Parathyroid adenoma (tissue), 2 donors: Measurements from ENCODE around the gene TMEM145.

Experiments
- H2AFZ ChIP-seq: fragments of 300-600 bp; sonication (generic); one replicate; pipeline ENCODE4 v1.7.0; 2017; ENCODE audit warnings: antibody characterized with exemption, mild to moderate bottlenecking
- H3K27ac ChIP-seq: fragments of 300-600 bp; sonication (generic); one replicate; pipeline ENCODE4 v1.7.0; 2017
- H3K27me3 ChIP-seq: fragments of 300-600 bp; sonication (generic); one replicate; pipeline ENCODE4 v1.7.0; 2017; ENCODE audit warnings: low read length; ENCODE audit not compliant: control insufficient read depth, insufficient read depth
- H3K36me3 ChIP-seq: fragments of 300-600 bp; sonication (generic); one replicate; pipeline ENCODE4 v1.7.0; 2017; ENCODE audit warnings: low read length; ENCODE audit not compliant: control insufficient read depth, insufficient read depth
- H3K4me1 ChIP-seq: fragments of 300-600 bp; sonication (generic); one replicate; pipeline ENCODE4 v1.7.0; 2017; ENCODE audit warnings: control low read depth
- H3K4me2 ChIP-seq: fragments of 300-600 bp; sonication (generic); one replicate; pipeline ENCODE4 v1.7.0; 2017; ENCODE audit warnings: low read length
- H3K4me3 ChIP-seq: fragments of 300-600 bp; sonication (generic); one replicate; pipeline ENCODE4 v1.7.0; 2017; ENCODE audit warnings: low read depth, low read length
- H3K79me2 ChIP-seq: fragments of 300-600 bp; sonication (generic); one replicate; pipeline ENCODE4 v1.7.0; 2017; ENCODE audit warnings: control low read depth
- H3K9ac ChIP-seq: fragments of 300-600 bp; sonication (generic); one replicate; pipeline ENCODE4 v1.7.0; 2017; ENCODE audit warnings: mild to moderate bottlenecking
- H3K9me3 ChIP-seq: fragments of 300-600 bp; sonication (generic); one replicate; pipeline ENCODE4 v1.7.0; 2017; ENCODE audit warnings: low read length; ENCODE audit not compliant: control insufficient read depth
- CTCF ChIP-seq: fragments of 300-600 bp; sonication (generic); IDR thresholded peaks from one replicate; pipeline ENCODE4 v1.7.0; 2017; ENCODE audit warnings: antibody characterized with exemption, mild to moderate bottlenecking
- donor health status: primary hyperparathyroidism.

Gene TMEM145

GRCh38 chr19:42316223-42317211 lies 3.4 kb downstream of the TMEM145 start:
- H3K27me3 ChIP-seq: no peaks in the 10 kb centered on the region
- no peaks in the 10 kb centered on the region for H3K79me2 ChIP-seq
- no peak overlapping the region for H3K4me2 ChIP-seq
- no peak overlapping the region for H3K9ac ChIP-seq
- no peak for TF ChIP-seq CTCF
- H2AFZ ChIP-seq: peak overlapping the region; percentile 96
- H3K4me3 ChIP-seq: no peak overlapping the region
- no peaks in the 10 kb centered on the region for H3K9me3 ChIP-seq
- peak overlapping the region; percentile 90 for H3K27ac ChIP-seq
- H3K4me1 ChIP-seq: peaks cover 21% of the 10 kb centered on the region
- no peaks in the 10 kb centered on the region for H3K36me3 ChIP-seq

GRCh38 chr19:42317535-42317934 lies 4.4 kb downstream of the TMEM145 start:
- Histone ChIP-seq H3K36me3 (no peaks in the 10 kb centered on the region), H2AFZ (no peak overlapping the region), H3K27ac (peak overlapping the region; percentile 90), H3K27me3 (no peaks in the 10 kb centered on the region), H3K4me2 (no peak overlapping the region), H3K79me2 (no peaks in the 10 kb centered on the region), H3K4me1 (peaks cover 18% of the 10 kb centered on the region), H3K9ac (no peak overlapping the region), H3K9me3 (no peaks in the 10 kb centered on the region), H3K4me3 (no peak overlapping the region)
- TF ChIP-seq CTCF: no peak

GRCh38 chr19:42322305-42322704 lies 9.2 kb downstream of the TMEM145 start:
- Histone ChIP-seq H2AFZ (no peak overlapping the region), H3K79me2 (peaks cover 4% of the 10 kb centered on the region), H3K4me2 (no peak overlapping the region), H3K27ac (no peak overlapping the region), H3K36me3 (no peaks in the 10 kb centered on the region), H3K4me1 (peaks cover 6% of the 10 kb centered on the region), H3K9me3 (no peaks in the 10 kb centered on the region), H3K9ac (no peak overlapping the region), H3K4me3 (no peak overlapping the region), H3K27me3 (no peaks in the 10 kb centered on the region)
- TF ChIP-seq CTCF: no peak

- no peaks in the 10 kb centered on the region for H3K9me3 ChIP-seq
- no peak overlapping the region for H3K9ac ChIP-seq
- no peak for TF ChIP-seq CTCF
- no peak overlapping the region for H2AFZ ChIP-seq
- peaks cover 6% of the 10 kb centered on the region for H3K79me2 ChIP-seq
- no peak overlapping the region for H3K27ac ChIP-seq
- H3K36me3 ChIP-seq: no peaks in the 10 kb centered on the region
- no peaks in the 10 kb centered on the region for H3K27me3 ChIP-seq
- H3K4me3 ChIP-seq: no peak overlapping the region
- no peak overlapping the region for H3K4me2 ChIP-seq
- H3K4me1 ChIP-seq: peaks cover 3% of the 10 kb centered on the region
Measured at GRCh38 chr19:42323473-42323851, 10.4 kb downstream of the TMEM145 start.
